ENCODE results near the gene PLEKHA1.
A peak's percentile ranks its signal among the peaks of the same experiment; 100 is the strongest.

Gene PLEKHA1

GRCh38 chr10:122421054-122421625, 46.6 kb downstream of the PLEKHA1 start:
- no peak for TF ChIP-seq CTCF (conservative IDR thresholded peaks at IDR 0.05; ENCODE audit: low read depth)
- peak overlapping the region; percentile 99 for H3K27ac ChIP-seq
- DNase-seq (ENCODE audit: low spot score): no peak
- POLR2A ChIA-PET (ENCODE audit: low non-redundant PET): no interaction called here
- CTCF ChIA-PET: no interaction called here

- POLR2A ChIA-PET (ENCODE audit: low non-redundant PET): no interaction called here
- CTCF ChIA-PET: interaction anchor here (0.9 kb wide), 1 partner anchor 127 kb away, joined by 3 read pairs; no protein-coding TSS in a partner anchor
- H3K27ac ChIP-seq: no peak overlapping the region
- DNase-seq (ENCODE audit: low spot score): no peak
- TF ChIP-seq CTCF (conservative IDR thresholded peaks at IDR 0.05; ENCODE audit: low read depth): no peak
Measured at GRCh38 chr10:122421742-122422141, 47.2 kb downstream of the PLEKHA1 start.

GRCh38 chr10:122422266-122422989, 47.9 kb downstream of the PLEKHA1 start:
- ChIA-PET POLR2A (ENCODE audit: low non-redundant PET) (no interaction called here), CTCF (interaction anchor here (0.9 kb wide), 1 partner anchor 128 kb away, joined by 3 read pairs; no protein-coding TSS in a partner anchor)
- H3K27ac ChIP-seq: no peak overlapping the region
- no peak for TF ChIP-seq CTCF (conservative IDR thresholded peaks at IDR 0.05; ENCODE audit: low read depth)
- DNase-seq (ENCODE audit: low spot score): no peak

- no peak for TF ChIP-seq CTCF (conservative IDR thresholded peaks at IDR 0.05; ENCODE audit: low read depth)
- no peak for DNase-seq (ENCODE audit: low spot score)
- H3K27ac ChIP-seq: no peak overlapping the region
- POLR2A ChIA-PET (ENCODE audit: low non-redundant PET): no interaction called here
- CTCF ChIA-PET: interaction anchor here (0.9 to 2.0 kb wide), 2 partner anchors 12 to 125 kb away, joined by 5 to 9 read pairs; no protein-coding TSS in a partner anchor
Measured at GRCh38 chr10:122424059-122424458, 49.6 kb downstream of the PLEKHA1 start.

GRCh38 chr10:122426829-122427228, 52.3 kb downstream of the PLEKHA1 start:
- no peak for TF ChIP-seq CTCF (conservative IDR thresholded peaks at IDR 0.05; ENCODE audit: low read depth)
- POLR2A ChIA-PET (ENCODE audit: low non-redundant PET): no interaction called here
- no peak overlapping the region; the same call in 1 of the 2 replicates for H3K27ac ChIP-seq
- DNase-seq (ENCODE audit: low spot score): no peak
- CTCF ChIA-PET: no interaction called here

GRCh38 chr10:122427280-122427679, 52.8 kb downstream of the PLEKHA1 start:
- H3K27ac ChIP-seq: no peak overlapping the region
- no peak for DNase-seq (ENCODE audit: low spot score)
- POLR2A ChIA-PET (ENCODE audit: low non-redundant PET): no interaction called here
- no peak for TF ChIP-seq CTCF (conservative IDR thresholded peaks at IDR 0.05; ENCODE audit: low read depth)
- CTCF ChIA-PET: no interaction called here
